Gastrocnemius medialis (tissue), 4 donors: ENCODE data around the gene LRCH4.

Experiments used
- POLR2A ChIP-seq, 2 donors: fragments of 450-650 bp; IDR thresholded peaks; one replicate each; pipeline ENCODE4 v1.6.1; 2017; ENCODE audit warnings: antibody characterized with exemption in 2 of 2, mild to moderate bottlenecking in 2 of 2, moderate library complexity in 2 of 2
- TF ChIP-seq, protein P1 (sequence below), 5 experiments: fragments of 450-650 bp in 3 of 5; fragments of 200-600 bp in 2 of 5; sonication (generic) in 2 of 5; IDR thresholded peaks in 4 of 5; conservative IDR thresholded peaks in 1 of 5; 1 replicate in 4 of 5; 2 replicates in 1 of 5; pipeline ENCODE4 v1.5.1; 2016 to 2019; ENCODE audit warnings: antibody characterized with exemption in 5 of 5, mild to moderate bottlenecking in 3 of 5, moderate library complexity in 3 of 5

DNA sequence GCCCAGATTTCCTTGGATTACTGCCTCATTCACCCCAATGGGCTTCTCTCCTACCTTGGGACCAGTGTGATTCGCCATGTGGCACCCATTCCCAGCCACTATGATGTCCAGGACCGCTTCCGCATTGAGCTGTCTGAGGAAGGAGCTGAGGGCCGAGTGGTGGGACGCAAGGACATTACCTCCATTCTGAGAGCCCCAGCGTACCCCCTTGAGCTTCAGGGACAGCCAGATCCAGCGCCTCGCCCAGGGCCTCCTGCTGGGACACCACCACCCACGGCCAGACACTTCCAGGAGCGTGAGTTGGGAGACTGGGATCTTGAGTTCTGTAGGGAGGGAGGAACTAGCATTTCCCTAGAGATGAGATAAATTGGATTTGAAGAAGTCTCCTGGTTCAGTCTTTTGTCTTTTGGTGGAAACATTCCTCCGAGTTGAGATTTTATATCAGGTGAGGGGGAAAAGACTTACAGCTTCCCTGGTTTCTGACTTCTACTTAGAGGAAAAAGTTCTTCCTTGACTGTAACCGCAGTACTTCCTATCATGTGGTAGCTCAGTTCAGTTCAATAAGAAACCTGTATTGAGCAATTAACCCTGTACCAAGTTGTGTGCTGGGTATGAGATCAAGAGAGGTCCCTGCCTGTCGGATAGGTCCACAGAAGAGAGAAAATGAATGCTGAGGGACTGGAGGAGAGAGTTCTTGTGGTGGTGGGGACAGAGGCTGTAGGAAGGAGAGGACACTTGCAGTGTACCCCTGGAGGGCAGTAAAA, 27.7 kb upstream of the LRCH4 start:
- TF ChIP-seq, protein P1, sequence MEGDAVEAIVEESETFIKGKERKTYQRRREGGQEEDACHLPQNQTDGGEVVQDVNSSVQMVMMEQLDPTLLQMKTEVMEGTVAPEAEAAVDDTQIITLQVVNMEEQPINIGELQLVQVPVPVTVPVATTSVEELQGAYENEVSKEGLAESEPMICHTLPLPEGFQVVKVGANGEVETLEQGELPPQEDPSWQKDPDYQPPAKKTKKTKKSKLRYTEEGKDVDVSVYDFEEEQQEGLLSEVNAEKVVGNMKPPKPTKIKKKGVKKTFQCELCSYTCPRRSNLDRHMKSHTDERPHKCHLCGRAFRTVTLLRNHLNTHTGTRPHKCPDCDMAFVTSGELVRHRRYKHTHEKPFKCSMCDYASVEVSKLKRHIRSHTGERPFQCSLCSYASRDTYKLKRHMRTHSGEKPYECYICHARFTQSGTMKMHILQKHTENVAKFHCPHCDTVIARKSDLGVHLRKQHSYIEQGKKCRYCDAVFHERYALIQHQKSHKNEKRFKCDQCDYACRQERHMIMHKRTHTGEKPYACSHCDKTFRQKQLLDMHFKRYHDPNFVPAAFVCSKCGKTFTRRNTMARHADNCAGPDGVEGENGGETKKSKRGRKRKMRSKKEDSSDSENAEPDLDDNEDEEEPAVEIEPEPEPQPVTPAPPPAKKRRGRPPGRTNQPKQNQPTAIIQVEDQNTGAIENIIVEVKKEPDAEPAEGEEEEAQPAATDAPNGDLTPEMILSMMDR (IDR thresholded peaks at IDR 0.05 in 4 of 5, conservative IDR thresholded peaks at IDR 0.05 in 1 of 5), result peak in 1 of 5 experiments; percentile 3
- no peak for TF ChIP-seq POLR2A (IDR thresholded peaks at IDR 0.05)
